Measurements from ENCODE around the gene FOXP1. TPM values are rescaled to one million over a fixed set of nuclear protein-coding genes. Genes with fewer than 3 reads are reported as not detected.

The FOXP1 gene
- total and polyA plus RNA-seq, 2 experiments from 2014 or later: 37.4 to 59.9 TPM

DNA sequence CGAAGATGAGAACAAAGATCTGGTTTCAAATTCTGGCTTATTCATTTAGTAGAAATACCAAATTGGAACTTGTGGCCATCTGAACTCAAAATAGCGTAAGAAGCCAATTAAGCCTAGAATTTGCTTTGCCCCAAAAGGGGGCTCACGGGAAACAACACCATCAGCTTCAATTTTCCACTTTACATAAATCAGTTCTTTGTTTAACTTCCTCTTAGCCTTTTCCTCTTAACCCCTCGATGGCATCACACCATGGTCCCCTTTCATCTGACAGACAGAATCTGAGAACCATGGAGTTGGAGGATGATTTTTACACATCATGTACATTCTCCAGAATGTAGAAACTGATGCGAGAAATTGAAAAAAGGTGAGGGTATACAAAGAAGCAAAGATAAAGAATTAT lies 207.0 kb downstream of the FOXP1 start:
- Histone ChIP-seq H3K4me2 (ENCODE audit: unreplicated experiment) (no peak overlapping the region), H4K20me1 (ENCODE audit: insufficient read depth) (no peaks in the 10 kb centered on the region), H3K4me3 (no peak overlapping the region), H3K27ac (no peak overlapping the region), H3K9me2 (ENCODE audit: insufficient read depth) (0 out of 2 replicates have a peak, but pooled peaks cover 3% of the 10 kb centered on the region), H3K9ac (no peak overlapping the region), H3K79me2 (ENCODE audit: insufficient read depth) (peaks cover 13% of the 10 kb centered on the region; the same call in 1 of the 2 replicates), H3F3A (ENCODE audit: insufficient read depth) (no peaks in the 10 kb centered on the region), H2AFZ (no peak overlapping the region), H3K9me3 (ENCODE audit: low read depth) (no peaks in the 10 kb centered on the region), H3K27me3 (replicated peaks; ENCODE audit: insufficient read depth) (no peaks in the 10 kb centered on the region), H3K4me1 (ENCODE audit: insufficient read depth) (no peaks in the 10 kb centered on the region), H3K36me3 (ENCODE audit: low read depth) (no peaks in the 10 kb centered on the region)
- WGBS, 2 experiments (ENCODE audit: low coverage in 1 of 2, low lambda C conversion rate in 2 of 2, missing lambda C conversion rate in 2 of 2): 95 to 96% methylated on average over 5 of the region's 5 CpGs
- in situ Hi-C loops (cut with MboI): no loop called here
- TF ChIP-seq EZH2 (IDR thresholded peaks at IDR 0.05; ENCODE audit: insufficient read depth, poor library complexity, severe bottlenecking): no peak
- TF ChIP-seq EZH2phosphoT487 (IDR thresholded peaks at IDR 0.05; ENCODE audit: insufficient read depth, low read depth): no peak
- no peak for DNase-seq

GRCh38 chr3:71374582-71374981 lies 208.9 kb downstream of the FOXP1 start:
- Histone ChIP-seq H2AFZ (no peak overlapping the region), H3K27me3 (replicated peaks; ENCODE audit: insufficient read depth) (no peaks in the 10 kb centered on the region), H3K9ac (no peak overlapping the region), H3K9me3 (ENCODE audit: low read depth) (no peaks in the 10 kb centered on the region), H3K9me2 (ENCODE audit: insufficient read depth) (0 out of 2 replicates have a peak, but pooled peaks cover 3% of the 10 kb centered on the region), H3F3A (ENCODE audit: insufficient read depth) (0 out of 2 replicates have a peak, but pooled peaks cover 10% of the 10 kb centered on the region), H3K36me3 (ENCODE audit: low read depth) (no peaks in the 10 kb centered on the region), H3K4me3 (no peak overlapping the region), H3K4me2 (ENCODE audit: unreplicated experiment) (no peak overlapping the region), H3K4me1 (ENCODE audit: insufficient read depth) (peaks cover 10% of the 10 kb centered on the region), H3K27ac (no peak overlapping the region), H3K79me2 (ENCODE audit: insufficient read depth) (peaks cover 16% of the 10 kb centered on the region; the same call in 1 of the 2 replicates), H4K20me1 (ENCODE audit: insufficient read depth) (no peaks in the 10 kb centered on the region)
- DNase-seq: no peak
- TF ChIP-seq EZH2 (IDR thresholded peaks at IDR 0.05; ENCODE audit: insufficient read depth, poor library complexity, severe bottlenecking) (no peak), EZH2phosphoT487 (IDR thresholded peaks at IDR 0.05; ENCODE audit: insufficient read depth, low read depth) (no peak)
- in situ Hi-C loops (cut with MboI): no loop called here

DNA sequence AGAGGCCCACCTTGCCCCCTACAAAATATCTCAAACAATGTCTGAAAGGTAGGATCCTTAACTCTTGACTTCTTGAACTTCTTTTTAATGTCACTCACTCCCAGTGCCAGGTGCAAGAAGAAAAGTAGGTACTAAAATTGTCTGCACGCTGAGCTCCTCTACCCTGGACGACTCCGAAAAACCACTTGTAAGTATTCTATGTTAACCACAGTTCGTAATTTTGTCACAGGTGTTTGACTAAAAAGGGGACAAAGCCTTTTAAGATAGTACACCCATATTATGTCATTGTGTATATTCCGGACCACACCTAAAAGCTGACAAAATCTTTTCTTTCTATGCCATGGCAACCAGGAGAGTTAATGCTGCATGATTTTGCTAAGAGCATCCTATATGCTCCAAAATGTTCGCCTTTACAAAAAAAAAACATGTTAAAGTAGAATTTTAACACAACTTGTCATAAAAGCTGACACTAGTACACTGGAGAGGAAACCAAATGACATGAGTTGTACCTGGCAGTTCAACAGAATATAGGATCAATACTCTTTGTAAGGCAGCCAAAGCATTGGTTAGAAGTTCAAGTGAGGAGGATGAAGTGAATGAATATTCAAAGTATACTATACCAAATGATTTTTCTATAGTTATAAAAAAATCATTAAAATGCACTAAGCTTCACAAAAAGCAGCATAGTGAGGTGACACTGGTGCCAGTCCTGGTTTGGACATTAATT lies 210.5 kb downstream of the FOXP1 start:
- H3K4me2 ChIP-seq (ENCODE audit: unreplicated experiment): no peak overlapping the region
- no peaks in the 10 kb centered on the region for H3K9me3 ChIP-seq (ENCODE audit: low read depth)
- TF ChIP-seq EZH2phosphoT487 (IDR thresholded peaks at IDR 0.05; ENCODE audit: insufficient read depth, low read depth) (no peak), EZH2 (IDR thresholded peaks at IDR 0.05; ENCODE audit: insufficient read depth, poor library complexity, severe bottlenecking) (no peak)
- peaks cover 10% of the 10 kb centered on the region; the same call in 1 of the 2 replicates for H3K79me2 ChIP-seq (ENCODE audit: insufficient read depth)
- no peaks in the 10 kb centered on the region for H3K27me3 ChIP-seq (replicated peaks; ENCODE audit: insufficient read depth)
- no peak overlapping the region for H3K9ac ChIP-seq
- no peak for DNase-seq
- H3F3A ChIP-seq (ENCODE audit: insufficient read depth): 0 out of 2 replicates have a peak, but pooled peaks cover 11% of the 10 kb centered on the region
- no peak overlapping the region for H3K4me3 ChIP-seq
- H4K20me1 ChIP-seq (ENCODE audit: insufficient read depth): no peaks in the 10 kb centered on the region
- no peaks in the 10 kb centered on the region for H3K36me3 ChIP-seq (ENCODE audit: low read depth)
- no peak overlapping the region for H2AFZ ChIP-seq
- H3K4me1 ChIP-seq (ENCODE audit: insufficient read depth): peaks cover 12% of the 10 kb centered on the region
- WGBS, 2 experiments (ENCODE audit: low coverage in 1 of 2, low lambda C conversion rate in 2 of 2, missing lambda C conversion rate in 2 of 2): 95 to 97% methylated on average over 6 of the region's 6 CpGs
- no peak overlapping the region for H3K27ac ChIP-seq
- in situ Hi-C loops (cut with MboI): no loop called here
- H3K9me2 ChIP-seq (ENCODE audit: insufficient read depth): 0 out of 2 replicates have a peak, but pooled peaks cover 3% of the 10 kb centered on the region

GRCh38 chr3:71372241-71372768 lies 211.2 kb downstream of the FOXP1 start:
- no peak for TF ChIP-seq EZH2phosphoT487 (IDR thresholded peaks at IDR 0.05; ENCODE audit: insufficient read depth, low read depth)
- no peak for TF ChIP-seq EZH2 (IDR thresholded peaks at IDR 0.05; ENCODE audit: insufficient read depth, poor library complexity, severe bottlenecking)
- 0 out of 2 replicates have a peak, but pooled peaks cover 11% of the 10 kb centered on the region for H3F3A ChIP-seq (ENCODE audit: insufficient read depth)
- H2AFZ ChIP-seq: no peak overlapping the region
- H4K20me1 ChIP-seq (ENCODE audit: insufficient read depth): no peaks in the 10 kb centered on the region
- H3K27ac ChIP-seq: no peak overlapping the region
- 0 out of 2 replicates have a peak, but pooled peaks cover 3% of the 10 kb centered on the region for H3K9me2 ChIP-seq (ENCODE audit: insufficient read depth)
- in situ Hi-C loops (cut with MboI): no loop called here
- H3K36me3 ChIP-seq (ENCODE audit: low read depth): no peaks in the 10 kb centered on the region
- no peaks in the 10 kb centered on the region for H3K9me3 ChIP-seq (ENCODE audit: low read depth)
- no peaks in the 10 kb centered on the region for H3K27me3 ChIP-seq (replicated peaks; ENCODE audit: insufficient read depth)
- H3K9ac ChIP-seq: no peak overlapping the region
- WGBS, 2 experiments (ENCODE audit: low coverage in 1 of 2, low lambda C conversion rate in 2 of 2, missing lambda C conversion rate in 2 of 2): 82 to 88% methylated on average over 11 of the region's 11 CpGs
- H3K79me2 ChIP-seq (ENCODE audit: insufficient read depth): peaks cover 10% of the 10 kb centered on the region; the same call in 1 of the 2 replicates
- no peak overlapping the region for H3K4me2 ChIP-seq (ENCODE audit: unreplicated experiment)
- peaks cover 12% of the 10 kb centered on the region for H3K4me1 ChIP-seq (ENCODE audit: insufficient read depth)
- no peak overlapping the region for H3K4me3 ChIP-seq
- no peak for DNase-seq
